ENCODE data around the gene PF4V1.
A peak's percentile ranks its signal among the peaks of the same experiment; 100 is the strongest.

Gene PF4V1

GRCh38 chr4:73847526-73848182 lies 5.4 kb upstream of the PF4V1 start:
- no peak for DNase-seq

DNA sequence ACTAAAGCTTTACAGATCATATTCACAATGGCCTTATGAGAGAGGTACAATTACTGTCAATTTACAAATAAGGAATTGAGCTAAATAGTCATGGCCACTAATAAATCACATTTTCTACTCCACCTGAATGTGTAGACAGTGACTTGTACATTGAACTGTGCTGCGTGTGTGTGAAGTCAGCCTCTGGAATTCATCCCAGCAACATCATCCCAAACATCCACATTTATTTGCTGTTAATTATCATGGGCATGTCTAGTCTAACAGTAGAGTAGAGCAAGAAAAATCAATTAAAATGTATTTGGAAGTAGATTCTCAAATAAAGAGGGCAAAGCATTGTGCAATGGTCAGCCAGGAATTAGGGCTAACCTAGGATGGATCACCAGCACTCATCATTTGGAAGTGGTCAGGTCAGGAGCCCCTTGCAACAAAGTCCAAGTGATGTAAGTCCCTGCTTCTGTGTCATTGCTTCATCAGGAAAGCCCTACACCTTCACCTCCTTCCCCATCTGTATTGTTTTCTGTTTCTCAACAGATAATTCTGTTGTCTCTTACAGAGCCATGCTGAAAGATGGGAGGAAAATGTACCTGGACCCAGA lies 4.8 kb upstream of the PF4V1 start:
- DNase-seq, result no peak

DNA sequence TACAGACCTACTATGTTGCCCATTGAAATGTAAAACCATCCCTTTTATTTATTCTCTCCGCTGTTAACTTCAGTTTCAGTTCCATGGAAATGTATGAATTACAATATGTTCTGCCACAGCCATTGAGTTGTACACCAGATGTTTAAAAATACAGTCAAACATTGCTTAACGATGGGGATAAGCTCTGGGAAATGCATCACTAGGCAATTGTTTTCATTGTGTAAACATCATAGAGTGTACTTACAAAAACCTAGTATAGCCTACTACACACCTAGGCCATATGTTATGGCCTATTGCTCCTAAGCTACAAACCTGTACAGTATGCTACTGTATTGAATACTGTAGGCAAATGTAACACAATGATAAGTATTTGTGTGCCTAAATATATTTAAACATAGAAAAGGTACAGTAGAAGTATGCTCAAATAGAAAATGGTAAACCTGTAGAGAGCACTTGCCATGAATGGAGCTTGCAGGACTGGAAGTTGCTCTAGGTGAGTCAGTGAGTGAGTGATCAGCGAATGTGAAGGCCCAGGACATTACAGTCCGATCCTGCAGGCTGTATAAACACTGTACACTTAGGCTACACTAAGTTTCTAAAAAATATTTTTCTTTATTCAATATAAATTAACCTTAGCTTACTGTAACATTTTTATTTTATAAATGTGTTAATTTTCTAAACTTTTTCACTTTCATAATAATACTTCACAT lies 2.7 kb upstream of the PF4V1 start:
- DNase-seq, result no peak

DNA sequence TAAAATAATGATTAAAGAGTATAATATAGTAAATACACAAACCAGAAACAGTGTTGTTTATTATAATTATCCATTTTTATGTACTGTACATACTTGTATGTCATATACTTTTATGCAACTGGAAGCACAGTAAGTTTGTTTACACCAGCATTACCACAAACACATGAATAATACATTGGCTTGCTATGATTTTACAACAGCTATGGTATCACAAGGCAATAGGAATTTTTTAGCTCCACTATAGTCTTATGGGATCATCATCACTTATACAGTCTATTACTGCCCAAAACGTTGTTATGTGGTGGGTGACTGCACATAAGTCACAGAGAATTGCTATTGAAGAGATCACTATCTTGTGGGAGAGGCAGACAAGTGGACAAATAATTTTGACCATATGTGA lies 1.8 kb upstream of the PF4V1 start:
- no peak for DNase-seq

DNA sequence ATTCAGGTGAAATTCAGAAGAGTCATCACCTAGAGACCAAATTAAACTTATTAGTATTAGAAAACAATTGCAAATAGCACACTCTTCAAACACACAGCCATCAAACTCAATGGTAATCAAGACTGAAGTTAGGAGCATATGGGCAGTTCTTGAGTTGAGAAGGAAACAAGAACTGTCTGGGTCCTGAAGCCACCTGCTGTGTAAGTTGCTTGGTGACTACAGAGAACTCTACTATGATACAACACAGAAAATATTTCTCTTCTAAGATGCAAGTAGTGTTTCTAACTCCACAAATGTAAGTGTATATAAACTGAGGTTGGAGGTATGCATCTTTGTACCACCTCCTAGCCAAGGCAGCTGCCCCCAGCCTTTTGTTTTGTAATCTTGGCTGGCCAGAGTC lies 325 bp upstream of the PF4V1 start:
- DNase-seq, result no peak

DNA sequence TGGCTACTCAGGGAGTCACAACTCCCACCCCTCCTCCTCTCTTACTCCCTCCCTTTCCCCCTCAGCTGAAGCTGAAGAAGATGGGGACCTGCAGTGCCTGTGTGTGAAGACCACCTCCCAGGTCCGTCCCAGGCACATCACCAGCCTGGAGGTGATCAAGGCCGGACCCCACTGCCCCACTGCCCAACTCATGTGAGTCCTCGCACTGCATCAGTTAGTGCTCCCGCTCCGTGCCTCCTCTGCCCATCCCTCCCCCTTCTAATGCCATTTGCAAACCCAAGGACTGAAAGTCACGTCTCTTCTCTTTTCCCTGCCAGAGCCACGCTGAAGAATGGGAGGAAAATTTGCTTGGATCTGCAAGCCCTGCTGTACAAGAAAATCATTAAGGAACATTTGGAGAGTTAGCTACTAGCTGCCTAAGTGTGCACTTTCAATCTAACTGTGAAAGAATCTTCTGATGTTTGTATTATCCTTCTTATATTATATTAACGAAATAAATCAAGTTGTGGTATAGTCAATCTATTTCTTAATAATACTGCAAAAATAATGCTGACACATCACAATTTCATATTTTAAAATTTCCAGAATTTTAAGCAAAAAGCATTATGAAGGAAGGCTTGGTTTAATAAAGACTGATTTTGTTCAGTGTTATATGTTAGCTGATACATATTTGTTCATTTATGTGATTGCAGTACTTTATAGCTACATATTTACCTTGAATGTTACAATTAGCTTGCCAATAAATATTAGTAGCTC lies 800 bp downstream of the PF4V1 start:
- peak; percentile 36 for DNase-seq

GRCh38 chr4:73855406-73855805 lies 2.3 kb downstream of the PF4V1 start:
- no peak for DNase-seq

- DNase-seq, result no peak
These were observed 3.4 kb downstream of the PF4V1 start for GRCh38 chr4:73856518-73856917.

DNA sequence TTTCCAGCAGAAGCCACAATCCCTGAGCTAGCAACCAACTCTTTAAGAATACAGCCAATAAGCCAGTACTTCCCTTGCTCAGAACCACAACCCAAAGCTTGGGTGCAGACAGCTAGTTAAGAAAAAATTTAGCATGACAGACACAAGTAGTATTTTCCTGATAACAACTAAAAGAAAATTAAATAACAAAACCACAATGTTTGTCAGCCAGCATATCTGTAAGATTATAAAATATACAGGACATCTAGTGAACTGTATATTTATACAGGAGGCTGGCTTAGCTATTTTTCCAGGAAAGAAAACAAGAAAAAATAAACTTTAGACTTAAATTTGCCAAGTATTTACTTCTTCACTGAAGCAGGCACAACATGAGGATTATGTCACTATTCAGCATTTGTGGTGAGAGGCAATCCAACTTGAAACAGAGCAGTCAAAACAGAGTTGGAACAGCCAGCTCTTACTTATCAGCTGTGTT lies 6.6 kb downstream of the PF4V1 start:
- no peak for DNase-seq

DNA sequence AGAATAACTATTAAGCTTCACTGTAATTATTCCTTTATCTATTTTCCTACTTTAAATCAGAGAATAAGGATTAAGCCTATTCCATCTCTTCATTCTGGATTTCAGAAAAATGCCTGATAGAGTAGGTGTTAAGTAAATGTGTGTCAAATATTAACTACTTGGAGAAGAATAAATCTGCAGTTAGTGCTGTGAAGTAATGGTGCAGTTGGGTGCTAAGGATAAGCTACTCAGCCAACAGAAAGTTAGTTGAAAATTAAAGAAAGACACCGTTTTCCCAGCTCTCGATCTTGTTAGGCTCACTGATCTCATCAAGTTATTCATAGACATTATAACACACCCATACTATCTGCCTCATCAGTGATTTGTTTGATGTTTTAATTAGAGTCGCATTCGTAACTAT lies 7.1 kb downstream of the PF4V1 start:
- no peak for DNase-seq

- no peak for DNase-seq
These were observed 7.8 kb downstream of the PF4V1 start for GRCh38 chr4:73860917-73861316.

DNA sequence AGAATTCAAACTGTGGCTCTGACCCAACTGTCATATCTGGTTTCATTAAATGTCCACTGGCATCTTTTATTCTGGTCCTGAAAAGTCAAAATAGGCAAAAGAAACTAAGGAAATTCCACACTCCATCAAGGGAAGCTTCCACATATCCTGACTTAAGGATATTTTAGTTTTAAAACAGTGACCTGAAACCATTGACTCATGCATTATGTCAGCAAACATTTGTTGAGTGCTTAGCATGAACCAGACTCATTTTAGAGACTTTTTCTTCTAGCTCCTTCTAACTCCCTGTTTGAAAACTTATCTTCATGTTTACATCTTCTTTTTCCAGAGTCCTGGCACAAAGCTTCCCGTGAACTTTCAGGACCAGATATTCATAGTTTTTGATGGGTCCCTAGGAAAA lies 9.2 kb downstream of the PF4V1 start:
- DNase-seq, result no peak

GRCh38 chr4:73864365-73864764 lies 11.3 kb downstream of the PF4V1 start:
- no peak for DNase-seq

DNA sequence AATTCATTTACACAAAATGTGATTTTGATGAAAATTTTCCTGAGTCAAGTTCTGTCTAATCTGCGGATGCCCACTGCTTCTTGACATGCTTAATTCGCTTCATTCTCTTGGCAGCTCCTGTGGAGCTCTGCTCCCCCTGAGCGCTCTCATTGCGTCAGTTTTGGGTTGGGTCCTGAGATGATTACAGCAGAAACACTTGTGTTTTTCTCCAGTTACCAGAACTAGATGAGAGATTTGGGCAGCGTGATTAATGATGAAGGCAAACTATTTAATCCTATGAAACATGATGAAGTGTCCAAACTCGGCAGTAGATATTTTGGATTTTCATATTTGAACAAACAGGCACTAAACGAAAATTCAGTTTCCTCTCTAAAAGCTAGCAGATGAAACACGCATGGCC lies 11.9 kb downstream of the PF4V1 start:
- no peak for DNase-seq

- DNase-seq, result no peak
These were observed 12.5 kb downstream of the PF4V1 start for GRCh38 chr4:73865431-73866096.

DNA sequence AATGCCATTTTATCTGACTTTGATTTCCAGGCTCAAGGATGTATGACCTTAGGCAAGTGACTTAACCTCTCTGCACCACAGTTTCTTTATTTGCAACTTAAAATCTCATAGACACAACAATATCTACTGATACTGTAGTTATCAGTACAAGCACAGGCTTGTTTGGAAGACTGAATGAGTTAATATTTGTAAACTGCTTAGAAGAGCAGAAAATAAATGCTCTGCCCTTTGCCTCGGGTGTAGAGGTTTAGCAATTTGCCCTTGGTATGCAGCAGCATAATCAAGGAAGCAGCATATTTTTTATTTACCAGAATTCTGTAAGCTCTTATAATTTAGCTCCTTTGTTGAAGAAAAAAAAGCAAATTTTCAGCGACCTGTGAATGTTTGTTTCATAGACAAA lies 13.2 kb downstream of the PF4V1 start:
- DNase-seq, result no peak

DNA sequence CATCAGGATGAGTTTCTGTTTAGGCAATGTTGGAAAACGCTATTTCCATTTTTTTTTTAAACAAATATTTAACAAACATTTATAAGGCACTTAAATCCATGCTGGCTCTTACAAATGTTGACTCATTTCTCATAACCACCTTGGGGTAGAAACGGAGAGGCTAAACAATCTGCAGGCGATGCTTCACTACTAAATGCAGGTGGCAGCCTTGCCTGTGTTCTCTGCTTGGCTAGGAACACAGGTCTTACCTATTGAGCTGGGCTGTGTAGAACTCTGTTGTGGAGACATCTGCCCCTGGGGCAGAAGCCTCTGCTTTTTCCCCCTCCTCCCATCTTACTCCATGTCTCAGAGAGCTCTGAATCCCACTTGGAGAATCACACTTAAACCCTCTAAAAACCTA lies 14.7 kb downstream of the PF4V1 start:
- no peak for DNase-seq

DNA sequence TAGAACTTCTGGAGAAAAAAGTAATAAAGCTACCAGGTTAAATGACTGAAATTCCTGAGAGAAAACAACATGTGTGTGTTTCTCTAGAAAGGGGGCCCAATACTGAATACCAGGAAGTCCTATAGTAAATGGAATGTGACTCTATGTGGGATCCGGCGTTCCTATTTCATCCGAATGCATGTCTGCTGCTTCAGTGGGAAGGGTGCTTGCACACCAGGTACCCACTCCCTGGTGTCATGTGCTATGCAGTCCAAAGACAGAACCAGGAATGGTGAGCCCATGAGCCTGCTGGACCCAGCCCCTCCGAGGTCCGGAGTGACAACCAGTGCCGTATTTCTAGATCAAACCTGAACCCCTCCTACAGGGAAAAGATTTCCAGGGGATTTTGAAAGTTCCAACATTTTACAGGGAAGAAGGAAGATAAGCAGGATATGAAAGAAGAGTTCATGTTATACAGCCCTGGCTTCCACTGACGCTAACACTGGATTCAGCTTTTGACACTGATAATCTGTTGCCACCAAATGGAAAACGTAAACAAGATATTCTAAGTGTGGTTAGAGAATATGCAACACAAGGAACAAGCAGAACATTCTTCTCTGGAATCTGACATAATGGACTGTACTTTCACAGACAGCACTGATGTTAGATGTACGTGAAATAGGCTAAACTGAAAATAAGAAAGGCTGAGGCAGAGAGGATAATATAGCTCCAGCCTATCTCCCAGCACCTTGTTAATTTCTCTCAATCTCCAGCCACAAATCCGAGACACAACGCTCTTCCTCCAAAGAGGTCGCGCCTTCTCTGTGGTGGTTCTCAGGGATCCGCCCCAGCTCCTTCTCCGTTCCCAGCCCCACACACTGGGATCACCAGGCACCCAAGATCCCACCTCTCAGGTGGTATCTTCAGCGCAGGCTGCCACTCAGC lies 15.4 kb downstream of the PF4V1 start:
- DNase-seq, result no peak

- DNase-seq, result peak; percentile 83
These were observed 16.3 kb downstream of the PF4V1 start, which contains the start of gene CXCL1 for GRCh38 chr4:73869130-73870055. Gene CXCL1, plus strand, starts transcription at chr4:73869393. Its CDS starts 78 bp downstream, at chr4:73869471.

- DNase-seq, result no peak
These were observed 17.2 kb downstream of the PF4V1 start for GRCh38 chr4:73870260-73870659.

DNA sequence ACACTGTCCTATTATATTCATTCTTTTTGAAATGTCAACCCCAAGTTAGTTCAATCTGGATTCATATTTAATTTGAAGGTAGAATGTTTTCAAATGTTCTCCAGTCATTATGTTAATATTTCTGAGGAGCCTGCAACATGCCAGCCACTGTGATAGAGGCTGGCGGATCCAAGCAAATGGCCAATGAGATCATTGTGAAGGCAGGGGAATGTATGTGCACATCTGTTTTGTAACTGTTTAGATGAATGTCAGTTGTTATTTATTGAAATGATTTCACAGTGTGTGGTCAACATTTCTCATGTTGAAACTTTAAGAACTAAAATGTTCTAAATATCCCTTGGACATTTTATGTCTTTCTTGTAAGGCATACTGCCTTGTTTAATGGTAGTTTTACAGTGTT lies 17.7 kb downstream of the PF4V1 start:
- DNase-seq, result no peak
